NT2/D1 (cell line): ENCODE results near the gene PRC1.

Experiments
- SUZ12 ChIP-seq: IDR thresholded peaks from 2 replicates; pipeline ENCODE4 v1.6.1; 2011; ENCODE audit not compliant: insufficient read length, insufficient read depth; ENCODE audit errors: extremely low read depth
- YY1 ChIP-seq: IDR thresholded peaks from 2 replicates; pipeline ENCODE4 v1.6.1; 2011; ENCODE audit not compliant: insufficient read length, insufficient read depth
- ZNF274 ChIP-seq: IDR thresholded peaks from 2 replicates; pipeline ENCODE4 v1.6.1; 2011; ENCODE audit warnings: mild to moderate bottlenecking, low read depth, low read length

DNA sequence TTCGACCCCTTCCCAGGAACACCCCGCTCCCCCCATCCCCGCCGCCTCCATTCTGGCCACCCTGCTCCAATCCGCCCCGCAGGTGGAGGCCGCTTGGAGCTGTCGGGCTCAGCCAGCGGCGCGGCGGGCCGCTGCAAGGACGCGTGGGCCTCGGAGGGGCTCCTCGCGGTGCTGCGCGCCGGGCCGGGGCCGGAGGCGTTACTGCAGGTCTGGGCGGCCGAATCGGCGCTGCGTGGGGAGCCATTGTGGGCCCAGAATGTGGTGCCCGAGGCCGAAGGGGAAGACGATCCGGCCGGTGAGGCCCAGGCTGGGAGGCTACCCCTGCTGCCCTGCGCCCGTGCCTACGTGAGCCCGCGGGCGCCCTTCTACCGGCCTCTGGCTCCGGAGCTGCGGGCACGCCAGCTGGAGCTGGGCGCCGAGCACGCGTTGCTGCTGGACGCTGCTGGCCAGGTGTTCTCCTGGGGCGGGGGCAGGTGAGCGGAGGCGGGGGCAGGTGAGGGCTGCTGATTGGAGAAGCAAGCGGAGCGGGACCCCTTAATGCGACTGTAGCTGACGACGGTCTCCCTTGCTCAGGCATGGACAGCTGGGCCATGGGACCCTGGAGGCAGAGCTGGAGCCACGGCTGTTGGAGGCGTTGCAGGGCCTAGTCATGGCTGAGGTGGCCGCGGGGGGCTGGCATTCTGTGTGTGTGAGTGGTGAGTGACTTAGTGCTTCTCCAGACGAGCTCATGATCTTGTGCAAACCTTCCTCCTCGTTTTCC, 37.1 kb downstream of the PRC1 start:
- TF ChIP-seq ZNF274 = no peak
- no peak for TF ChIP-seq YY1
- no peak for TF ChIP-seq SUZ12
